Spleen (tissue), 11 donors: Measurements from ENCODE around the gene TUT1. TPM values are rescaled to one million over a fixed set of nuclear protein-coding genes. Genes with fewer than 3 reads are reported as not detected.

Experiments
- DNase-seq: peaks from one replicate; pipeline ENCODE4 v3.0.0-alpha.2; 2020
- H3K27ac ChIP-seq, 8 donors: fragments of 200-600 bp; sonication (generic) in 7 of 8; 1 replicate in 4 of 8; 2 replicates in 4 of 8; pipeline versions ENCODE4 v1.5.0 to v1.8.0; 2016 to 2021; ENCODE audit warnings: inconsistent platforms in 4 of 8, mild to moderate bottlenecking in 4 of 8, moderate library complexity in 1 of 8
- H3K27me3 ChIP-seq, 7 donors: fragments of 200-600 bp; sonication (generic) in 6 of 7; replicated peaks in 1 of 7; 1 replicate in 4 of 7; 2 replicates in 3 of 7; pipeline versions ENCODE4 v1.5.0 to v1.8.0; 2016 to 2021; ENCODE audit warnings: inconsistent platforms in 3 of 7, mild to moderate bottlenecking in 1 of 7
- H3K36me3 ChIP-seq, 6 donors: fragments of 200-600 bp; sonication (generic) in 5 of 6; 1 replicate in 4 of 6; 2 replicates in 2 of 6; pipeline versions ENCODE4 v1.5.0 to v1.8.0; 2016 to 2021; ENCODE audit warnings: inconsistent platforms in 2 of 6
- H3K4me1 ChIP-seq, 6 donors: fragments of 200-600 bp; sonication (generic) in 5 of 6; 1 replicate in 3 of 6; 2 replicates in 3 of 6; pipeline versions ENCODE4 v1.5.0 to v1.8.0; 2016 to 2021; ENCODE audit warnings: inconsistent platforms in 3 of 6
- H3K4me3 ChIP-seq, 8 donors: fragments of 200-600 bp; sonication (generic) in 7 of 8; 1 replicate in 4 of 8; 2 replicates in 4 of 8; pipeline versions ENCODE4 v1.5.0 to v1.8.0; 2016 to 2021; ENCODE audit warnings: inconsistent platforms in 4 of 8, mild to moderate bottlenecking in 4 of 8, moderate library complexity in 2 of 8
- H3K9me3 ChIP-seq, 8 donors: fragments of 200-600 bp; sonication (generic) in 7 of 8; 1 replicate in 4 of 8; 2 replicates in 4 of 8; pipeline versions ENCODE4 v1.5.0 to v1.8.0; 2016 to 2021; ENCODE audit warnings: inconsistent platforms in 4 of 8
- POLR2A ChIP-seq, 3 donors: fragments of 450-650 bp; IDR thresholded peaks; one replicate each; pipeline ENCODE4 v1.5.1; 2017; ENCODE audit warnings: antibody characterized with exemption in 3 of 3, mild to moderate bottlenecking in 1 of 3
- POLR2AphosphoS5 ChIP-seq, 3 donors: sonication (generic); formaldehyde crosslinking; IDR thresholded peaks; one replicate each; pipeline ENCODE4 v1.5.1; 2017; ENCODE audit warnings: antibody characterized with exemption in 3 of 3
- WGBS, 5 donors: extraction: QIAGEN DNeasy Blood & Tissue Kit in 3 of 5; methylation state at CpG; one replicate each; pipeline versions ENCODE4 v1.1.5 to v1.1.7; 2013 to 2018; 5-methylcytosine and 5-hydroxymethylcytosine counted together
- intact Hi-C: fragments of 100-400 bp; cut with DNase I; formaldehyde crosslinking; loops from one replicate; pipeline ENCODE4 v1.15.0; 2023; ENCODE audit warnings: low total_unique reads
- polyA plus RNA-seq, 3 donors: library from polyadenylated mRNA; stranded (reverse); fragments of 200-250 nt; gene quantifications; one replicate each; pipeline ENCODE4 v1.2.1, GENCODE V29; 2013
- total RNA-seq, 7 donors: library from RNA; depleted of rRNA in 3 of 7; stranded (reverse); fragments of >200 nt in 3 of 7; fragmentation: NEBNext Ultra II Directional in 4 of 7; extraction: Animal tissue kit (Norgen Biotek cat#: 25700) in 4 of 7; gene quantifications; one replicate each; pipeline versions ENCODE4 v1.1.0 to v1.2.1, GENCODE V29; 2016 to 2021
- TF ChIP-seq, protein P1 (sequence below), 11 experiments: fragments of 200-600 bp in 7 of 11; fragments of 450-650 bp in 4 of 11; sonication (generic) in 4 of 11; IDR thresholded peaks in 8 of 11; conservative IDR thresholded peaks in 3 of 11; 1 replicate in 7 of 11; 2 replicates in 4 of 11; pipeline versions ENCODE4 v1.4.0 to v1.8.0; 2016 to 2021; ENCODE audit warnings: antibody characterized with exemption in 11 of 11, inconsistent platforms in 4 of 11, mild to moderate bottlenecking in 1 of 11
- donor health status: healthy with polysubstance abuse.
- donor health status: DM: no; HTN: no; CAD: no; lungs with moderate emphysema.
- donor health status: DM: no; HTN: no; CAD: no.
- donor health status: Bipolar disorder and iron deficiency.
- donor health status: healthy.
- donor health status: DM: no; HTN: no; CAD: no.
- donor health status: DM: yes; HTN: yes; CAD: no.

TUT1 gene
- total and polyA plus RNA-seq, 10 donors: 14.4 to 30.9 (median 18.5) TPM

DNA sequence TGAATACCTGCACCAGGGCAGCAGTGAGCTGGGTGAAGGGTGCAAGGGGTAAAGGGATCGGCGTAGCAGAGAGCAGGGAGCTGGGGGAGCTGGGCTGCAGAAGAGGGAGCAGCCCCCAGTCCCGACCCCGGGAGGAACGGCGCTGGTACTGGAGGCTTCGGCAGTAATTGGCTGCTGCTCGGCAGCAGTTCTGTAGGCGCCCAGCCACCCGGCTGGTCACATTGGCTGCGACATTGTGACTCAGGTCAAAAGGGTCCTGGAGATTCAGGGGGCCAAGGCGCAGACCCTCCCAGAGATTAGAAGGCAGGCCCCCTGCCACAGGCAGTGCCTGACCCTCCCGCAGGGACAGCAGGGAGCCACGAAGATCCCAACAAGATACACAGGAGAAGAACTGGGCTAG, 15.5 kb downstream of the TUT1 start:
- DNase-seq: peak; percentile 76
- no peaks in the 10 kb centered on the region for H3K9me3 ChIP-seq
- peak overlapping the region; percentile 69 to 94 (median 89) for H3K27ac ChIP-seq
- H3K36me3 ChIP-seq: peaks cover 0 to 75% (median 53%) of the 10 kb centered on the region in 6 donors
- H3K27me3 ChIP-seq: no peaks in the 10 kb centered on the region
- peak overlapping the region in 3 of 8 donors; percentile 76 to 90 (median 78) for H3K4me3 ChIP-seq
- 84 to 94% (median 89%) methylated on average over 10 to 14 of the region's 14 CpGs for WGBS, 5 donors
- peaks cover 29 to 69% (median 48%) of the 10 kb centered on the region in 6 donors for H3K4me1 ChIP-seq
- intact Hi-C loops: no loop called here
- TF ChIP-seq POLR2AphosphoS5 (IDR thresholded peaks at IDR 0.05): no peak
- TF ChIP-seq POLR2A (IDR thresholded peaks at IDR 0.05): no peak
- TF ChIP-seq, protein P1, sequence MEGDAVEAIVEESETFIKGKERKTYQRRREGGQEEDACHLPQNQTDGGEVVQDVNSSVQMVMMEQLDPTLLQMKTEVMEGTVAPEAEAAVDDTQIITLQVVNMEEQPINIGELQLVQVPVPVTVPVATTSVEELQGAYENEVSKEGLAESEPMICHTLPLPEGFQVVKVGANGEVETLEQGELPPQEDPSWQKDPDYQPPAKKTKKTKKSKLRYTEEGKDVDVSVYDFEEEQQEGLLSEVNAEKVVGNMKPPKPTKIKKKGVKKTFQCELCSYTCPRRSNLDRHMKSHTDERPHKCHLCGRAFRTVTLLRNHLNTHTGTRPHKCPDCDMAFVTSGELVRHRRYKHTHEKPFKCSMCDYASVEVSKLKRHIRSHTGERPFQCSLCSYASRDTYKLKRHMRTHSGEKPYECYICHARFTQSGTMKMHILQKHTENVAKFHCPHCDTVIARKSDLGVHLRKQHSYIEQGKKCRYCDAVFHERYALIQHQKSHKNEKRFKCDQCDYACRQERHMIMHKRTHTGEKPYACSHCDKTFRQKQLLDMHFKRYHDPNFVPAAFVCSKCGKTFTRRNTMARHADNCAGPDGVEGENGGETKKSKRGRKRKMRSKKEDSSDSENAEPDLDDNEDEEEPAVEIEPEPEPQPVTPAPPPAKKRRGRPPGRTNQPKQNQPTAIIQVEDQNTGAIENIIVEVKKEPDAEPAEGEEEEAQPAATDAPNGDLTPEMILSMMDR (IDR thresholded peaks at IDR 0.05 in 8 of 11, conservative IDR thresholded peaks at IDR 0.05 in 3 of 11): no peak

DNA sequence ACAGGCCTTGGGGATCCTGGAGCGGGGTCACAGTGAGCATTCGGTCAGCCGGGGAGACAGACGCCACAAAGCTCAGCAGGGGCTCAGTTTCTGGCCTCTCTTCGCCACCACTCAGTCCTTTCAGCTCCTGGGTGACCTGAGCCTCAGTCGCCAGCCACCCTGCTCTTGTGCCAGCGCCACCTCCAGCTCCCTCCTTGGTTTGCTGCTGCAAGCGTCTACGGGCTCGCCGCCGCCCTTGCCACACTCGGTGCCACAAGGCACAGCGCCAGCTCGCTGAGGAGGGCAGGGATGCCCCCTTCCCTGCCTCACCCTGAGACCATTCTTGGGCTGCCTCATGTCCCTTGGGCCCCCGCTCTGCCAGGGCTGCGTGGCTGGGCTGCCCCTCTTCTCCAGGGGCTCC, 16.2 kb downstream of the TUT1 start:
- DNase-seq: peak; percentile 85
- Histone ChIP-seq H3K27me3 (no peaks in the 10 kb centered on the region), H3K27ac (peak overlapping the region; percentile 11 to 94 (median 89)), H3K4me1 (peaks cover 32 to 76% (median 54%) of the 10 kb centered on the region in 6 donors), H3K9me3 (no peaks in the 10 kb centered on the region), H3K4me3 (peak overlapping the region in 7 of 8 donors; percentile 67 to 90 (median 76)), H3K36me3 (peaks cover 0 to 75% (median 55%) of the 10 kb centered on the region in 6 donors)
- intact Hi-C loops: no loop called here
- WGBS, 5 donors: 54 to 77% (median 63%) methylated on average over 17 of the region's 17 CpGs
- TF ChIP-seq POLR2AphosphoS5 (IDR thresholded peaks at IDR 0.05): peak in 2 of 3 donors; percentile 14 to 23
- TF ChIP-seq POLR2A (IDR thresholded peaks at IDR 0.05): no peak
- TF ChIP-seq, protein P1 (IDR thresholded peaks at IDR 0.05 in 8 of 11, conservative IDR thresholded peaks at IDR 0.05 in 3 of 11): no peak

DNA sequence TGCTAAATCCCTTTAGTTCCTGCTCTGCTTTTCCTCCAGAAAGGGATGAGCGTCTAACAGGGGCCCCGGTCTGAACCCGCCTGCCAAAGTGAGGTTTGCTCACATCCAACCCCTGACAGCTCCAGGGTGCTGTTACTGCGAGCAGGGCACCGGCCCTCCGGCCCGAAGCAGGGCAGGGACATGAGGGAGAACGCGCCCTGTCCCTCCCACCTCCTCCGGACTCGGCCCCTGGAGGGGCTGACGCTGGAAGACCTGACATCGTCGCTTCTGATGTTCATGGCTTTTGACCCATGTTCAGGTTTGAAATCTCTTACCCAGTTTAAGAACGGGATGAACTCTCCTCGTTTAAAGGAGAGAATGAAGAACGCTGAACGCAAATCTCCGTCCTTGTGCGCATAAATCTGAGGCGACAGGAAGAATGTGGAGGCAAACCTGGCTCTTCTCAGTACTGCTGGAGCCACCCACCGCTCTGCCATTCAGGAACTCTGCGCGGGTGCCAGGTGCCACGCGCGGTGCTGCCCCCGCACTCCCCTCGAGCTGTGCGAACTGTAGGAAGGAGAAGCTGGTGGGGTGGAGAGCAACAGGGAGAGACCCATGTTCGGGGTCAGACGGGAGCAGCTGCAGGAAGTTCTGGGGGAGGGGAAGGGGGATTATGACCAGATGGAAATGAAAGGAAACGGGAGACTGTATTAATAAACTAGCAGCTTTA, 16.8 kb downstream of the TUT1 start:
- peaks cover 32 to 79% (median 58%) of the 10 kb centered on the region in 6 donors for H3K4me1 ChIP-seq
- no peaks in the 10 kb centered on the region for H3K27me3 ChIP-seq
- H3K4me3 ChIP-seq: peak overlapping the region; percentile 67 to 90 (median 76)
- 0 to 1% (median 1%) methylated on average over 24 to 33 of the region's 33 CpGs for WGBS, 5 donors
- intact Hi-C loops: no loop called here
- no peaks in the 10 kb centered on the region for H3K9me3 ChIP-seq
- DNase-seq: peak; percentile 90
- TF ChIP-seq POLR2AphosphoS5 (IDR thresholded peaks at IDR 0.05) (peak in 2 of 3 donors; percentile 8 to 22), POLR2A (IDR thresholded peaks at IDR 0.05) (no peak)
- peaks cover 0 to 75% (median 58%) of the 10 kb centered on the region in 6 donors for H3K36me3 ChIP-seq
- peak overlapping the region; percentile 80 to 94 (median 89) for H3K27ac ChIP-seq

DNA sequence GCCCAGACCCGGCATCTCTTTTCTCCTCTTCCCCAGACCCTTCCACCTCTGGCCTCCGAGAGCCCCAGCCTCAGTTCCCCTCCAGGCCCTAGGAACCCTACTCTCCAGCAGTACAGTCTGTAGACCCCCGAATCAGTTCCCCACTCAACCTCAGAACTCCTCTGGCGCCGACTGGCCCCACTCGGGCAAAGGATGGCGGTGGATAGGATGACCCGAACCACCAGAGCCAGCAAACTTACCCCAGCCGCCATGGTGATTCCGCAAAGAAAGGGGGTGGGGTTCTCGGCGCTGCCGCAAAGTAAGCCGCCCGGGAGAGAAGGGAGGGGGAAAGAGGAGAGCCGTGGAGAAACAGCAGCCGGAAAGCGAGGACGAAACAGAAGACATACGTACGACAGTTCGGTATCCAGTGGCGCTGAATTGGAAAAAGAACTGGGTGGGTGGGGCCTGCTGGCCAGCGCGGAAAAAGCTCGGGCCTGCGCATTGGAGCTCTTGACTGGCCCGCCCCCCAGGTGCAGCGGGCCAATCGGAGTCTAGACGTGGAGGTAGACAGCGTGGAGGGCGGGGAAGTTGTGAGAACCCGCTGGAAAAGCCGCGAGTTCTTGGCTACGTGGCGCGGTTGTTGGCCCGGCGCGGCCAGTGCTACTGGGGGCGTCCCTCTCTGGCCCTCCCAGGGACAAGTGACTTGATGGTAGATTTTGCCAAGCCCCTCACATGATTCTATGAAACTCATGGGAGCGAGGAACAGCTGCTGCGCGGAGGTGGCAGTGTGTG, 17.5 kb downstream of the TUT1 start, which contains the start of gene EEF1G:
EEF1G (minus strand) TSS at position 300 of the 771 bp plus-strand sequence; CDS start at position 251, 49 bp downstream.
- Histone ChIP-seq H3K9me3 (no peaks in the 10 kb centered on the region), H3K36me3 (peaks cover 0 to 75% (median 62%) of the 10 kb centered on the region in 6 donors), H3K4me3 (peak within 1 kb of the TSS; percentile 67 to 90 (median 77)), H3K27me3 (no peaks in the 10 kb centered on the region), H3K27ac (peak within 1 kb of the TSS; percentile 81 to 94 (median 89)), H3K4me1 (peaks cover 32 to 79% (median 60%) of the 10 kb centered on the region in 6 donors)
- TF ChIP-seq POLR2A (IDR thresholded peaks at IDR 0.05) (peak in 2 of 3 donors; percentile 35 to 71), POLR2AphosphoS5 (IDR thresholded peaks at IDR 0.05) (peak; percentile 90 to 94 (median 92))
- TF ChIP-seq, protein P1 (IDR thresholded peaks at IDR 0.05 in 8 of 11, conservative IDR thresholded peaks at IDR 0.05 in 3 of 11): peak in 5 of 11 experiments; percentile 0 to 36 (median 12)
- DNase-seq: peak; percentile 99
- 0 to 1% (median 1%) methylated on average over 45 to 46 of the region's 46 CpGs for WGBS, 5 donors
- intact Hi-C loops: no loop called here
